Endodermal cell (in vitro differentiated cells): ENCODE results near the gene TM9SF2. TPM values are rescaled to one million over a fixed set of nuclear protein-coding genes. Genes with fewer than 3 reads are reported as not detected.

Experiments
- DNase-seq: peaks from one replicate; pipeline ENCODE4 v3.0.0-alpha.2; 2017
- H3K27ac ChIP-seq: 2 replicates; pipeline ENCODE4 v1.5.1; 2013; ENCODE audit warnings: mild to moderate bottlenecking, low read depth, low read length, moderate library complexity
- H3K27me3 ChIP-seq: 2 replicates; pipeline ENCODE4 v1.6.1; 2013; ENCODE audit warnings: mild to moderate bottlenecking, low read length, moderate library complexity; ENCODE audit not compliant: insufficient read depth, control insufficient read depth, poor library complexity, severe bottlenecking
- H3K36me3 ChIP-seq: 2 replicates; pipeline ENCODE4 v1.7.0; 2013; ENCODE audit warnings: mild to moderate bottlenecking, low read length, moderate library complexity; ENCODE audit not compliant: control insufficient read depth, insufficient read depth
- H3K4me1 ChIP-seq: one replicate; pipeline ENCODE4 v1.7.0; 2013; ENCODE audit warnings: low read length; ENCODE audit not compliant: control insufficient read depth, insufficient read depth
- H3K4me3 ChIP-seq: 2 replicates; pipeline ENCODE4 v1.5.1; 2013; ENCODE audit warnings: mild to moderate bottlenecking, low read length, moderate library complexity
- H3K9ac ChIP-seq: 2 replicates; pipeline ENCODE4 v1.6.1; 2013; ENCODE audit warnings: mild to moderate bottlenecking, low read length, moderate library complexity; ENCODE audit not compliant: poor library complexity, severe bottlenecking; ENCODE audit errors: extremely low read depth
- H3K9me3 ChIP-seq: 2 replicates; pipeline ENCODE4 v1.6.1; 2013; ENCODE audit warnings: mild to moderate bottlenecking, low read length, moderate library complexity; ENCODE audit not compliant: control insufficient read depth
- H3K27ac Mint-ChIP-seq: 2 replicates; pipeline ENCODE4 v1.8.0; 2020; ENCODE audit warnings: mixed read lengths
- H3K27me3 Mint-ChIP-seq: 2 replicates; pipeline ENCODE4 v1.8.0; 2021; ENCODE audit warnings: mild to moderate bottlenecking, mixed read lengths; ENCODE audit not compliant: insufficient read depth
- H3K36me3 Mint-ChIP-seq: 2 replicates; pipeline ENCODE4 v1.8.0; 2020; ENCODE audit warnings: low read depth, mixed read lengths
- H3K4me1 Mint-ChIP-seq: 2 replicates; pipeline ENCODE4 v1.8.0; 2020; ENCODE audit warnings: mixed read lengths
- H3K4me3 Mint-ChIP-seq: 2 replicates; pipeline ENCODE4 v1.8.0; 2020; ENCODE audit warnings: mild to moderate bottlenecking, moderate library complexity, mixed read lengths
- H3K9me3 Mint-ChIP-seq: 2 replicates; pipeline ENCODE4 v1.8.0; 2020; ENCODE audit warnings: mild to moderate bottlenecking, mixed read lengths
- CTCF ChIP-seq: fragments of 200-600 bp; sonication (generic); conservative IDR thresholded peaks from 2 replicates; pipeline ENCODE4 v1.5.0; 2021; ENCODE audit warnings: antibody characterized with exemption, mild to moderate bottlenecking
- WGBS, 2 experiments: methylation state at CpG; one replicate each; pipeline versions ENCODE4 v1.1.5 to v1.1.7; 2013; ENCODE audit warnings: missing lambda C conversion rate in 2 of 2, mixed read lengths in 1 of 2; ENCODE audit not compliant: insufficient coverage in 1 of 2, insufficient read length in 1 of 2; 5-methylcytosine and 5-hydroxymethylcytosine counted together
- total RNA-seq, 2 donors: library from RNA; stranded (reverse); fragmentation: NEBNext Ultra II Directional in 1 of 2; extraction: Animal tissue kit (Norgen Biotek cat#: 25700) in 1 of 2; gene quantifications; 2 replicates in 1 of 2; 3 replicates in 1 of 2; pipeline ENCODE4 v1.2.1, GENCODE V29; 2021

The TM9SF2 gene
- total RNA-seq, 2 donors from 2014 or later = 88.4 to 99.3 TPM

GRCh38 chr13:99545361-99545760, 44.1 kb downstream of the TM9SF2 start:
- H3K9ac ChIP-seq = no peak overlapping the region
- no peak overlapping the region for H3K27ac ChIP-seq
- H3K27me3 ChIP-seq = no peaks in the 10 kb centered on the region
- Mint-ChIP-seq H3K4me3 (no peak overlapping the region), H3K27ac (no peak overlapping the region), H3K9me3 (no peaks in the 10 kb centered on the region), H3K27me3 (no peaks in the 10 kb centered on the region), H3K36me3 (peaks cover 71% of the 10 kb centered on the region), H3K4me1 (no peaks in the 10 kb centered on the region)
- TF ChIP-seq CTCF = no peak
- H3K4me3 ChIP-seq = no peak overlapping the region
- no peak for DNase-seq
- no peaks in the 10 kb centered on the region for H3K9me3 ChIP-seq
- no peaks in the 10 kb centered on the region for H3K4me1 ChIP-seq
- 95 to 100% methylated on average over 2 to 6 of the region's 6 CpGs for WGBS, 2 experiments
- H3K36me3 ChIP-seq = peaks cover 92% of the 10 kb centered on the region

- Mint-ChIP-seq H3K27ac (no peak overlapping the region), H3K9me3 (no peaks in the 10 kb centered on the region), H3K4me1 (no peaks in the 10 kb centered on the region), H3K4me3 (no peak overlapping the region), H3K36me3 (peaks cover 67% of the 10 kb centered on the region), H3K27me3 (no peaks in the 10 kb centered on the region)
- H3K4me3 ChIP-seq = no peak overlapping the region
- H3K36me3 ChIP-seq = peaks cover 92% of the 10 kb centered on the region
- no peaks in the 10 kb centered on the region for H3K9me3 ChIP-seq
- DNase-seq = no peak
- H3K27me3 ChIP-seq = no peaks in the 10 kb centered on the region
- no peak overlapping the region for H3K9ac ChIP-seq
- H3K27ac ChIP-seq = no peak overlapping the region
- H3K4me1 ChIP-seq = no peaks in the 10 kb centered on the region
- no peak for TF ChIP-seq CTCF
- WGBS, 2 experiments = 96 to 100% methylated on average over 1 to 7 of the region's 7 CpGs
These were observed 44.7 kb downstream of the TM9SF2 start for GRCh38 chr13:99545979-99546378.

- H3K4me1 Mint-ChIP-seq = no peaks in the 10 kb centered on the region
- no peak overlapping the region for H3K27ac Mint-ChIP-seq
- no peaks in the 10 kb centered on the region for H3K27me3 ChIP-seq
- H3K27ac ChIP-seq = no peak overlapping the region
- H3K9me3 Mint-ChIP-seq = no peaks in the 10 kb centered on the region
- no peaks in the 10 kb centered on the region for H3K27me3 Mint-ChIP-seq
- no peak for DNase-seq
- TF ChIP-seq CTCF = no peak
- no peak overlapping the region for H3K9ac ChIP-seq
- no peak overlapping the region for H3K4me3 Mint-ChIP-seq
- WGBS, 2 experiments = 94 to 100% methylated on average over 5 to 7 of the region's 7 CpGs
- H3K36me3 Mint-ChIP-seq = peaks cover 66% of the 10 kb centered on the region
- H3K4me1 ChIP-seq = no peaks in the 10 kb centered on the region
- H3K4me3 ChIP-seq = no peak overlapping the region
- peaks cover 92% of the 10 kb centered on the region for H3K36me3 ChIP-seq
- H3K9me3 ChIP-seq = no peaks in the 10 kb centered on the region
These were observed 45.6 kb downstream of the TM9SF2 start for GRCh38 chr13:99546878-99547277.
